GM12878 (cell line): ENCODE results near the gene TIAM1. TPM values are rescaled to one million over a fixed set of nuclear protein-coding genes. Genes with fewer than 3 reads are reported as not detected.

Source experiments
- ATAC-seq: fragments of 200-7000 bp; cut with Tn5 transposase; 3 replicates; pipeline ENCODE4 v1.9.1; 2020; ENCODE audit warnings: mild to moderate bottlenecking, moderate library complexity
- BruUV-seq: library from RNA; stranded (reverse); fragments of 400-500 nt; replicated peaks from 2 replicates; lab custom pipeline; 2021; lab: Mats Ljungman, UMichigan
- CTCF ChIA-PET: fragments of 300-600 bp; sonication (Branson Sonifier 250); formaldehyde crosslinking; extraction: SDS; loops from one replicate; lab custom pipeline; 2021; ENCODE audit warnings: inconsistent platforms; lab: Yijun Ruan, JAX
- POLR2A ChIA-PET: fragments of 350-600 bp; formaldehyde crosslinking; extraction: SDS; loops from one replicate; lab custom pipeline; 2021; ENCODE audit warnings: inconsistent platforms; lab: Charles Lee
- RAD21 ChIA-PET: fragments of 300-600 bp; sonication (Branson Sonifier 250); formaldehyde crosslinking; loops from one replicate; lab custom pipeline; 2023; ENCODE audit warnings: antibody characterized with exemption; ENCODE audit not compliant: unreplicated experiment; lab: Charles Lee
- SMC1A ChIA-PET: fragments of 300-600 bp; sonication (Branson Sonifier 250); formaldehyde crosslinking; loops from one replicate; lab custom pipeline; 2023; ENCODE audit not compliant: unreplicated experiment, uncharacterized antibody; lab: Charles Lee
- DNase-seq: peaks from one replicate; pipeline ENCODE4 v3.0.0-alpha.2; 2011; ENCODE audit warnings: low read depth, low spot score
- FAIRE-seq: peaks from 3 replicates; lab custom pipeline; 2011; peaks lifted over from hg19 to GRCh38; lab: Jason Lieb, UNC
- H2AFZ ChIP-seq: 2 replicates; pipeline ENCODE4 v1.6.0; 2011; ENCODE audit warnings: low read depth, low read length, control low read depth; ENCODE audit not compliant: control insufficient read depth
- H3K27ac ChIP-seq: 2 replicates; pipeline ENCODE4 v1.5.1; 2011; ENCODE audit warnings: control low read depth; ENCODE audit not compliant: control insufficient read depth, insufficient read depth
- H3K27me3 ChIP-seq, 2 experiments: replicated peaks in 1 of 2; 2 replicates each; pipeline versions ENCODE4 v1.6.0 to v1.6.1; 2011; ENCODE audit warnings: low read length in 1 of 2; ENCODE audit not compliant: control insufficient read depth in 2 of 2, insufficient read depth in 2 of 2
- H3K36me3 ChIP-seq, 2 experiments: 2 replicates each; pipeline ENCODE4 v1.5.1; 2011; ENCODE audit warnings: low read length in 1 of 2; ENCODE audit not compliant: control insufficient read depth in 2 of 2, insufficient read depth in 2 of 2
- H3K4me1 ChIP-seq: 2 replicates; pipeline ENCODE4 v1.6.1; 2011; ENCODE audit warnings: mild to moderate bottlenecking, low read length, moderate library complexity, mixed read lengths; ENCODE audit not compliant: control insufficient read depth, insufficient read depth
- H3K4me2 ChIP-seq: 2 replicates; pipeline ENCODE4 v1.6.0; 2011; ENCODE audit warnings: control low read depth; ENCODE audit not compliant: control insufficient read depth, insufficient read depth
- H3K4me3 ChIP-seq: fragments of 200-600 bp; sonication (generic); 2 replicates; pipeline ENCODE4 v1.5.1; 2016
- H3K79me2 ChIP-seq: 2 replicates; pipeline ENCODE4 v1.6.0; 2011; ENCODE audit warnings: low read length; ENCODE audit not compliant: control insufficient read depth, insufficient read depth
- H3K9ac ChIP-seq: 2 replicates; pipeline ENCODE4 v1.8.0; 2011; ENCODE audit warnings: low read length, control low read depth, mixed read lengths; ENCODE audit not compliant: control insufficient read depth, insufficient read depth
- H3K9me3 ChIP-seq: replicated peaks from 3 replicates; pipeline ENCODE4 v1.5.1; 2011; ENCODE audit warnings: mild to moderate bottlenecking, low read length; ENCODE audit not compliant: control insufficient read depth, insufficient read depth
- H4K20me1 ChIP-seq: 2 replicates; pipeline ENCODE4 v1.6.0; 2011; ENCODE audit not compliant: control insufficient read depth, insufficient read depth
- RB1 ChIP-seq: fragments of 450-650 bp; formaldehyde crosslinking; IDR thresholded peaks from 2 replicates; pipeline ENCODE4 v1.6.1; 2017; ENCODE audit warnings: mild to moderate bottlenecking, borderline replicate concordance
- WGBS: methylation state at CpG from one replicate; pipeline ENCODE4 v1.1.6; 2016; ENCODE audit warnings: low lambda C conversion rate; ENCODE audit not compliant: insufficient replicate concordance, insufficient coverage; ENCODE audit errors: missing lambda C conversion rate; 5-methylcytosine and 5-hydroxymethylcytosine counted together
- in situ Hi-C: fragments of 300-500 bp; cut with MboI; formaldehyde crosslinking; loops from 9 replicates; pipeline ENCODE4 v1.14.3; 2018; ENCODE audit warnings: mixed read lengths
- intact Hi-C: fragments of 100-400 bp; cut with micrococcal nuclease; formaldehyde crosslinking; loops from one replicate; pipeline ENCODE4 v1.14.2; 2022; ENCODE audit not compliant: unreplicated experiment
- polyA plus RNA-seq, 11 experiments: library from polyadenylated mRNA; depleted of rRNA in 4 of 11; unstranded in 6 of 11; stranded (reverse) in 5 of 11; fragments of >200 nt; fragmentation: Nextera tagmentation in 4 of 11; fragmentation: Illumina TruSeq in 1 of 11; extraction: Ambion mirVana in 4 of 11; extraction: Trizol in 1 of 11; gene quantifications; 1 replicate in 1 of 11; 2 replicates in 10 of 11; pipeline versions ENCODE4 v1.2.1 to v1.2.3, GENCODE V29; 2011 to 2016; ENCODE audit warnings: inconsistent platforms in 2 of 11, missing spikeins in 2 of 11, low read depth in 1 of 11
- total RNA-seq, 4 experiments: library from RNA; depleted of rRNA in 3 of 4; stranded (reverse); fragments of >200 nt in 3 of 4; fragmentation: Illumina TruSeq in 1 of 4; extraction: Trizol in 1 of 4; gene quantifications; 2 replicates each; pipeline versions ENCODE4 v1.2.1 to v1.2.3, GENCODE V29; 2013 to 2021
- TF ChIP-seq, protein P1 (sequence below): IDR thresholded peaks from 2 replicates; pipeline ENCODE4 v1.6.1; 2012; ENCODE audit warnings: low read depth, low read length, improper control_type of control experiment

TIAM1 gene
- total and polyA plus RNA-seq, 10 of the 15 experiments (the other 5 are each of a cell fraction or from before 2014, with no cell fraction given): 0.31 to 35.9 (median 0.78) TPM

DNA sequence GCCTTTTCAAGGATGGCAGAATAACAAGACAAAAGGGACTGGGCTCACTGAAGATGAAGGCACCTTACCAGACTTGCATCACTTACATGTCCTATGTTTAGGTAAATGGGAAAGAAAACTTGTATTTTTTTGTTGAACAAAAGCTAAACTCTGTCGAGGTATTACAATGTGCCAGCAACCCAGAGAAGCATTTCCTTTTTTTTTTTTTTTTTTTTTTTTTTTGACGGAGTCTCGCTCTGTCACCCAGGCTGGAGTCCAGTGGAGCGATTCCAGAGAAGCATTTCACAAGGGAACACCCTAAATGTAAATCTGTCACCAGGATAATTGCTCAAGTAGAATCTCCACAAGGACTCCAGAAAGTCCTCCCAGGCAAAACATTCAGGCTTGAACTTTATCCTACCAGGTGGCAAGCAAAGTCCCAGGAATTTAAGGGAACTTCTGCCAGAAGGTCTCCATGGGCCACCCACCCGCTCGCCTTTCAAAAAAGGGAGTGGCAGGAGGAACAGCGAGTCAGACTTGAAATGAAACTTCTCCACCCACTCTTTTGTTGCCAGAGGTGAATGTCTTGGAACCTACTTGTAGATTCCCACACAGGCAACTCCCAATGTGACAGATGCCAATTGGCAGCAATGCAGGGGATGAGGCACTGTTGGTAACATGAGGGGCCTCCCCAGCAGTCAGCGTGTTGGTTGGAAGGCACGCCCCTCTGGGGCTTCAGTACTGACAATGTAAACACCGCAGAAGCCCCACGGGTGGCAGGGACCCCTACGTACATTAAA, 125.0 kb downstream of the TIAM1 start (continued):
- TF ChIP-seq, protein P1, sequence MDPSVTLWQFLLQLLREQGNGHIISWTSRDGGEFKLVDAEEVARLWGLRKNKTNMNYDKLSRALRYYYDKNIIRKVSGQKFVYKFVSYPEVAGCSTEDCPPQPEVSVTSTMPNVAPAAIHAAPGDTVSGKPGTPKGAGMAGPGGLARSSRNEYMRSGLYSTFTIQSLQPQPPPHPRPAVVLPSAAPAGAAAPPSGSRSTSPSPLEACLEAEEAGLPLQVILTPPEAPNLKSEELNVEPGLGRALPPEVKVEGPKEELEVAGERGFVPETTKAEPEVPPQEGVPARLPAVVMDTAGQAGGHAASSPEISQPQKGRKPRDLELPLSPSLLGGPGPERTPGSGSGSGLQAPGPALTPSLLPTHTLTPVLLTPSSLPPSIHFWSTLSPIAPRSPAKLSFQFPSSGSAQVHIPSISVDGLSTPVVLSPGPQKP: no peak

DNA sequence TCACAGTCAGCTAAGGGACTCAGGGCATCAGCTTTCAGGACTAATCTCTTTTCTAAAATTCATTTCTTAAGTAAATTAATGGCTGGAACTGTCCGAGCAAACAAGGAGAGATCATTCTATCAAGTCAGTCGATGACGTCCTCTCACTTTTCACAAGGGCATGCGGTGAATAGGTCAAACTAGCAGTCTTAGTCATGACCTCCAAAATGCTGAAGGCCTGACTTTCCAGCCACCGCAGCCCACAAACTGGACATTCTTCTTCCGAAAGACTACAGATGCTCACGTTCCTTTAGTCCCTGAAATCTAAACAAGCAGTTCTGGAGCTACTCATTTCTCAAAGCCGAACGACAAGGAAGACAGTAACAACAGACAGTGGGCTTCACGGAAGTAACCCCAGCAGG, 127.9 kb downstream of the TIAM1 start:
- SMC1A ChIA-PET: interaction anchor here (0.7 to 1.6 kb wide), 6 partner anchors 9 to 328 kb away, joined by 3 to 4 read pairs (median 3); no protein-coding TSS in a partner anchor
- DNase-seq (no peak), FAIRE-seq (no peak), ATAC-seq (no peak)
- intact Hi-C loops (no loop called here), in situ Hi-C loops (no loop called here)
- no peak overlapping the region for H3K4me3 ChIP-seq
- RAD21 ChIA-PET: no interaction called here
- CTCF ChIA-PET: interaction anchor here (1.1 kb wide), 1 partner anchor 17 kb away, joined by 4 read pairs; no protein-coding TSS in a partner anchor
- no peaks in the 10 kb centered on the region for H4K20me1 ChIP-seq
- 64% methylated on average over 10 of the region's 10 CpGs for WGBS
- POLR2A ChIA-PET: interaction anchor here (1.4 kb wide), 1 partner anchor 14 kb away, joined by 6 read pairs; no protein-coding TSS in a partner anchor
- H3K79me2 ChIP-seq: no peaks in the 10 kb centered on the region
- H3K9ac ChIP-seq: no peak overlapping the region
- TF ChIP-seq RB1: no peak
- H3K4me1 ChIP-seq: no peaks in the 10 kb centered on the region
- no TSS peak for BruUV-seq
- H3K36me3 ChIP-seq: no peaks in the 10 kb centered on the region; a peak in 1 of 4 replicates
- no peak overlapping the region for H3K27ac ChIP-seq
- H3K27me3 ChIP-seq: no peaks in the 10 kb centered on the region
- H3K9me3 ChIP-seq: no peaks in the 10 kb centered on the region
- H2AFZ ChIP-seq: no peak overlapping the region
- H3K4me2 ChIP-seq: no peak overlapping the region
